HepG2 (cell line): ENCODE measurements around the gene APOM. TPM values are rescaled to one million over a fixed set of nuclear protein-coding genes. Genes with fewer than 3 reads are reported as not detected.
A peak's percentile ranks its signal among the peaks of the same experiment; 100 is the strongest.

Source experiments
- FLYWCH1 ChIP-seq: sonication (generic); formaldehyde crosslinking; IDR thresholded peaks from 2 replicates; pipeline ENCODE4 v1.8.1; 2023; ENCODE audit warnings: mild to moderate bottlenecking, missing genetic modification reagents
- FOSL1 ChIP-seq: sonication (generic); formaldehyde crosslinking; IDR thresholded peaks from 2 replicates; pipeline ENCODE4 v1.9.0; 2021; ENCODE audit warnings: missing genetic modification reagents, borderline replicate concordance
- FOXK2 ChIP-seq: fragments of 450-650 bp; IDR thresholded peaks from 2 replicates; pipeline ENCODE4 v1.6.1; 2016
- FOXM1 ChIP-seq: sonication (generic); formaldehyde crosslinking; IDR thresholded peaks from 2 replicates; pipeline ENCODE4 v1.5.0; 2020; ENCODE audit warnings: missing genetic modification reagents
- GPBP1L1 ChIP-seq: sonication (generic); formaldehyde crosslinking; IDR thresholded peaks from 2 replicates; pipeline ENCODE4 v1.5.0; 2020; ENCODE audit warnings: mild to moderate bottlenecking, missing genetic modification reagents
- KLF9 ChIP-seq: IDR thresholded peaks from 2 replicates; pipeline ENCODE4 v1.6.1; 2016; ENCODE audit warnings: low read depth
- MED1 ChIP-seq: sonication (generic); formaldehyde crosslinking; IDR thresholded peaks from 2 replicates; pipeline ENCODE4 v1.4.0; 2020; ENCODE audit warnings: missing genetic modification reagents
- MIER2 ChIP-seq: IDR thresholded peaks from 2 replicates; pipeline ENCODE4 v1.6.1; 2016; ENCODE audit warnings: missing biosample characterization, missing genetic modification reagents
- PHF20 ChIP-seq: sonication (generic); formaldehyde crosslinking; IDR thresholded peaks from 2 replicates; pipeline ENCODE4 v1.5.0; 2020; ENCODE audit warnings: mild to moderate bottlenecking, missing genetic modification reagents
- SAP130 ChIP-seq: IDR thresholded peaks from 2 replicates; pipeline ENCODE4 v1.6.1; 2016; ENCODE audit warnings: low read depth
- TCF12 ChIP-seq, 2 experiments: fragments of 450-650 bp in 1 of 2; sonication (generic) in 1 of 2; formaldehyde crosslinking in 1 of 2; IDR thresholded peaks; 2 replicates each; pipeline versions ENCODE4 v1.6.1 to v1.8.0; 2017 to 2022; ENCODE audit warnings: antibody characterized with exemption in 1 of 2, mild to moderate bottlenecking in 1 of 2, missing genetic modification reagents in 1 of 2, moderate library complexity in 1 of 2
- ZEB1 ChIP-seq: IDR thresholded peaks from 2 replicates; pipeline ENCODE4 v1.6.1; 2012; ENCODE audit warnings: mild to moderate bottlenecking, low read depth, inconsistent platforms; ENCODE audit not compliant: insufficient replicate concordance
- ZFY ChIP-seq: sonication (generic); formaldehyde crosslinking; IDR thresholded peaks from 2 replicates; pipeline ENCODE4 v1.4.0; 2020; ENCODE audit warnings: missing genetic modification reagents
- ZNF18 ChIP-seq: sonication (generic); formaldehyde crosslinking; IDR thresholded peaks from 2 replicates; pipeline ENCODE4 v1.8.0; 2022; ENCODE audit warnings: mild to moderate bottlenecking, missing genetic modification reagents; ENCODE audit not compliant: insufficient replicate concordance
- ZNF232 ChIP-seq: sonication (generic); formaldehyde crosslinking; IDR thresholded peaks from 2 replicates; pipeline ENCODE4 v1.4.0; 2020; ENCODE audit warnings: missing genetic modification reagents, borderline replicate concordance
- ZNF552 ChIP-seq: sonication (generic); formaldehyde crosslinking; IDR thresholded peaks from 2 replicates; pipeline ENCODE4 v1.9.0; 2022; ENCODE audit warnings: missing genetic modification reagents, mild to moderate bottlenecking, borderline replicate concordance
- ZNF605 ChIP-seq: sonication (generic); formaldehyde crosslinking; IDR thresholded peaks from 2 replicates; pipeline ENCODE4 v1.8.0; 2022; ENCODE audit warnings: mild to moderate bottlenecking, missing genetic modification reagents
- ZNF678 ChIP-seq: sonication (generic); formaldehyde crosslinking; IDR thresholded peaks from 2 replicates; pipeline ENCODE4 v1.4.0; 2020; ENCODE audit warnings: mild to moderate bottlenecking, missing genetic modification reagents
- ZNF839 ChIP-seq: sonication (generic); formaldehyde crosslinking; IDR thresholded peaks from 2 replicates; pipeline ENCODE4 v1.4.0; 2020; ENCODE audit warnings: missing genetic modification reagents, mild to moderate bottlenecking, borderline replicate concordance
- polyA plus RNA-seq, 8 experiments: library from polyadenylated mRNA; depleted of rRNA in 3 of 8; stranded (reverse) in 7 of 8; unstranded in 1 of 8; fragments of >200 nt; fragmentation: Illumina TruSeq in 4 of 8; extraction: Trizol in 4 of 8; gene quantifications; 2 replicates each; pipeline versions ENCODE4 v1.2.1 to v1.2.3, GENCODE V29; 2011 to 2016; ENCODE audit warnings: low read depth in 4 of 8, missing spikeins in 1 of 8, mixed read lengths in 1 of 8; ENCODE audit not compliant: insufficient read depth in 1 of 8
- total RNA-seq, 5 experiments: library from RNA; depleted of rRNA; stranded (reverse); fragments of >200 nt; fragmentation: Illumina TruSeq; extraction: Trizol; gene quantifications; 2 replicates each; pipeline ENCODE4 v1.2.3, GENCODE V29; 2016; ENCODE audit warnings: low read depth in 1 of 5
- TF ChIP-seq, protein P1 (sequence below): sonication (generic); formaldehyde crosslinking; IDR thresholded peaks from 2 replicates; pipeline ENCODE4 v1.5.0; 2020; ENCODE audit warnings: mild to moderate bottlenecking, missing genetic modification reagents
- TF ChIP-seq, protein P2 (sequence below), 2 experiments: IDR thresholded peaks; 2 replicates each; pipeline ENCODE4 v1.6.1; 2011 to 2012; ENCODE audit warnings: low read length in 2 of 2, borderline replicate concordance in 1 of 2, low read depth in 1 of 2, mild to moderate bottlenecking in 1 of 2, moderate library complexity in 1 of 2

Gene APOM
- total and polyA plus RNA-seq, 2 of the 13 experiments (the other 11 are each of a cell fraction or from before 2014, with no cell fraction given): 98.2 to 1,140 TPM

GRCh38 chr6:31659649-31660380, 4.1 kb downstream of the APOM start (continued):
- no peak for TF ChIP-seq ZNF18 (CRISPR knock-in tag)
- TF ChIP-seq ZNF839 (CRISPR knock-in tag): no peak
- TF ChIP-seq, protein P1, sequence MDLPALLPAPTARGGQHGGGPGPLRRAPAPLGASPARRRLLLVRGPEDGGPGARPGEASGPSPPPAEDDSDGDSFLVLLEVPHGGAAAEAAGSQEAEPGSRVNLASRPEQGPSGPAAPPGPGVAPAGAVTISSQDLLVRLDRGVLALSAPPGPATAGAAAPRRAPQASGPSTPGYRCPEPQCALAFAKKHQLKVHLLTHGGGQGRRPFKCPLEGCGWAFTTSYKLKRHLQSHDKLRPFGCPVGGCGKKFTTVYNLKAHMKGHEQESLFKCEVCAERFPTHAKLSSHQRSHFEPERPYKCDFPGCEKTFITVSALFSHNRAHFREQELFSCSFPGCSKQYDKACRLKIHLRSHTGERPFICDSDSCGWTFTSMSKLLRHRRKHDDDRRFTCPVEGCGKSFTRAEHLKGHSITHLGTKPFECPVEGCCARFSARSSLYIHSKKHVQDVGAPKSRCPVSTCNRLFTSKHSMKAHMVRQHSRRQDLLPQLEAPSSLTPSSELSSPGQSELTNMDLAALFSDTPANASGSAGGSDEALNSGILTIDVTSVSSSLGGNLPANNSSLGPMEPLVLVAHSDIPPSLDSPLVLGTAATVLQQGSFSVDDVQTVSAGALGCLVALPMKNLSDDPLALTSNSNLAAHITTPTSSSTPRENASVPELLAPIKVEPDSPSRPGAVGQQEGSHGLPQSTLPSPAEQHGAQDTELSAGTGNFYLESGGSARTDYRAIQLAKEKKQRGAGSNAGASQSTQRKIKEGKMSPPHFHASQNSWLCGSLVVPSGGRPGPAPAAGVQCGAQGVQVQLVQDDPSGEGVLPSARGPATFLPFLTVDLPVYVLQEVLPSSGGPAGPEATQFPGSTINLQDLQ (CRISPR knock-in tag): no peak
- peak; percentile 91 for TF ChIP-seq MIER2 (CRISPR knock-in tag)
- TF ChIP-seq, protein P2, sequence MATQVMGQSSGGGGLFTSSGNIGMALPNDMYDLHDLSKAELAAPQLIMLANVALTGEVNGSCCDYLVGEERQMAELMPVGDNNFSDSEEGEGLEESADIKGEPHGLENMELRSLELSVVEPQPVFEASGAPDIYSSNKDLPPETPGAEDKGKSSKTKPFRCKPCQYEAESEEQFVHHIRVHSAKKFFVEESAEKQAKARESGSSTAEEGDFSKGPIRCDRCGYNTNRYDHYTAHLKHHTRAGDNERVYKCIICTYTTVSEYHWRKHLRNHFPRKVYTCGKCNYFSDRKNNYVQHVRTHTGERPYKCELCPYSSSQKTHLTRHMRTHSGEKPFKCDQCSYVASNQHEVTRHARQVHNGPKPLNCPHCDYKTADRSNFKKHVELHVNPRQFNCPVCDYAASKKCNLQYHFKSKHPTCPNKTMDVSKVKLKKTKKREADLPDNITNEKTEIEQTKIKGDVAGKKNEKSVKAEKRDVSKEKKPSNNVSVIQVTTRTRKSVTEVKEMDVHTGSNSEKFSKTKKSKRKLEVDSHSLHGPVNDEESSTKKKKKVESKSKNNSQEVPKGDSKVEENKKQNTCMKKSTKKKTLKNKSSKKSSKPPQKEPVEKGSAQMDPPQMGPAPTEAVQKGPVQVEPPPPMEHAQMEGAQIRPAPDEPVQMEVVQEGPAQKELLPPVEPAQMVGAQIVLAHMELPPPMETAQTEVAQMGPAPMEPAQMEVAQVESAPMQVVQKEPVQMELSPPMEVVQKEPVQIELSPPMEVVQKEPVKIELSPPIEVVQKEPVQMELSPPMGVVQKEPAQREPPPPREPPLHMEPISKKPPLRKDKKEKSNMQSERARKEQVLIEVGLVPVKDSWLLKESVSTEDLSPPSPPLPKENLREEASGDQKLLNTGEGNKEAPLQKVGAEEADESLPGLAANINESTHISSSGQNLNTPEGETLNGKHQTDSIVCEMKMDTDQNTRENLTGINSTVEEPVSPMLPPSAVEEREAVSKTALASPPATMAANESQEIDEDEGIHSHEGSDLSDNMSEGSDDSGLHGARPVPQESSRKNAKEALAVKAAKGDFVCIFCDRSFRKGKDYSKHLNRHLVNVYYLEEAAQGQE (IDR thresholded peaks at IDR 0.05; ENCODE audit: borderline replicate concordance in 1 of 2, low read depth in 1 of 2, low read length in 2 of 2): peak in 1 of 2 experiments; percentile 90; a peak in 2 of 4 replicates
- no peak for TF ChIP-seq MED1
- 0 out of 2 replicates have a peak, but pooled peaks have one; percentile 33 for TF ChIP-seq ZNF232 (CRISPR knock-in tag)
- TF ChIP-seq ZEB1: no peak
- no peak for TF ChIP-seq FLYWCH1
- TF ChIP-seq FOSL1: no peak
- TF ChIP-seq ZFY (CRISPR knock-in tag): no peak
- TF ChIP-seq GPBP1L1 (CRISPR knock-in tag): no peak
- peak; percentile 50; the same call in 1 of the 2 replicates for TF ChIP-seq ZNF605 (CRISPR knock-in tag)
- TF ChIP-seq KLF9: no peak
- no peak for TF ChIP-seq FOXM1 (CRISPR knock-in tag)
- TF ChIP-seq ZNF552 (CRISPR knock-in tag): 0 out of 2 replicates have a peak, but pooled peaks have one; percentile 14
- no peak for TF ChIP-seq FOXK2
- TF ChIP-seq TCF12 (IDR thresholded peaks at IDR 0.05): no peak
- 0 out of 2 replicates have a peak, but pooled peaks have one; percentile 1 for TF ChIP-seq TCF12 (CRISPR knock-in tag; IDR thresholded peaks at IDR 0.05)
- TF ChIP-seq ZNF678 (CRISPR knock-in tag): 0 out of 2 replicates have a peak, but pooled peaks have one; percentile 57
- peak; percentile 61; the same call in 1 of the 2 replicates for TF ChIP-seq SAP130
- no peak for TF ChIP-seq PHF20 (CRISPR knock-in tag)
